Lower leg skin (tissue), 3 donors: Measurements from ENCODE around the gene RNF149.

Experiments
- CTCF ChIP-seq, 3 donors: fragments of 450-650 bp; IDR thresholded peaks; one replicate each; pipeline ENCODE4 v1.5.1; 2016; ENCODE audit warnings: antibody characterized with exemption in 3 of 3, mild to moderate bottlenecking in 3 of 3, moderate library complexity in 2 of 3
- POLR2A ChIP-seq, 2 donors: fragments of 450-650 bp; IDR thresholded peaks; one replicate each; pipeline ENCODE4 v1.6.1; 2016 to 2017; ENCODE audit warnings: antibody characterized with exemption in 2 of 2, mild to moderate bottlenecking in 1 of 2, moderate library complexity in 1 of 2

- TF ChIP-seq CTCF (IDR thresholded peaks at IDR 0.05), result peak in 1 of 3 donors; percentile 4
- no peak for TF ChIP-seq POLR2A (IDR thresholded peaks at IDR 0.05)
These were observed 56.6 kb downstream of the RNF149 start for GRCh38 chr2:101251844-101252407.
